OCI-LY7 (cell line): ENCODE measurements around the gene RNF25. TPM values are rescaled to one million over a fixed set of nuclear protein-coding genes. Genes with fewer than 3 reads are reported as not detected.

Experiments
- BruUV-seq: library from RNA; stranded (reverse); fragments of 400-500 nt; replicated peaks from 2 replicates; lab custom pipeline; 2021; lab: Mats Ljungman, UMichigan
- CTCF ChIA-PET: fragments of 300-600 bp; sonication (Branson Sonifier 250); formaldehyde crosslinking; loops from one replicate; lab custom pipeline; 2022; ENCODE audit warnings: antibody characterized with exemption; ENCODE audit not compliant: unreplicated experiment; lab: Charles Lee
- POLR2A ChIA-PET: fragments of 300-600 bp; sonication (Branson Sonifier 250); formaldehyde crosslinking; loops from one replicate; lab custom pipeline; 2022; ENCODE audit warnings: antibody characterized with exemption; lab: Charles Lee
- DNase-seq: peaks from one replicate; pipeline ENCODE4 v3.0.0-alpha.2; 2015; ENCODE audit warnings: low spot score
- H2AFZ ChIP-seq: fragments of 200-600 bp; sonication (generic), shearing (Covaris generic); 2 replicates; pipeline ENCODE4 v1.6.1; 2014; ENCODE audit warnings: mild to moderate bottlenecking, antibody characterized with exemption, low read length, moderate library complexity
- H3K27ac ChIP-seq: fragments of 200-600 bp; sonication (generic); 2 replicates; pipeline ENCODE4 v1.5.1; 2014; ENCODE audit warnings: mixed run types, low read depth, mild to moderate bottlenecking, moderate library complexity, low read length, inconsistent platforms; ENCODE audit not compliant: poor library complexity, severe bottlenecking
- H3K36me3 ChIP-seq: fragments of 200-600 bp; sonication (generic); 2 replicates; pipeline ENCODE4 v1.6.1; 2014; ENCODE audit warnings: mild to moderate bottlenecking, antibody characterized with exemption, low read length, moderate library complexity, mixed read lengths; ENCODE audit not compliant: insufficient read depth
- H3K4me1 ChIP-seq: fragments of 200-600 bp; sonication (generic); 2 replicates; pipeline ENCODE4 v1.5.1; 2014; ENCODE audit warnings: mild to moderate bottlenecking, low read length; ENCODE audit not compliant: insufficient read depth, poor library complexity, severe bottlenecking
- H3K4me2 ChIP-seq: fragments of 200-600 bp; sonication (generic); 2 replicates; pipeline ENCODE4 v1.6.1; 2014; ENCODE audit warnings: mild to moderate bottlenecking, low read length
- H3K4me3 ChIP-seq: fragments of 200-600 bp; sonication (generic); 2 replicates; pipeline ENCODE4 v1.5.1; 2014; ENCODE audit warnings: mild to moderate bottlenecking, low read depth, low read length; ENCODE audit not compliant: poor library complexity, severe bottlenecking
- H3K79me2 ChIP-seq: fragments of 200-600 bp; sonication (generic); 2 replicates; pipeline ENCODE4 v1.6.1; 2016; ENCODE audit warnings: low read depth, mild to moderate bottlenecking, low read length, moderate library complexity, mixed read lengths; ENCODE audit not compliant: insufficient read depth
- H3K9me2 ChIP-seq: fragments of 200-600 bp; sonication (generic); 2 replicates; pipeline ENCODE4 v1.6.1; 2016; ENCODE audit warnings: mild to moderate bottlenecking, low read length, mixed read lengths; ENCODE audit not compliant: insufficient read depth
- H3K9me3 ChIP-seq: fragments of 200-600 bp; sonication (generic); 2 replicates; pipeline ENCODE4 v1.6.1; 2014; ENCODE audit warnings: mild to moderate bottlenecking, mixed run types, low read length, mixed read lengths
- H4K20me1 ChIP-seq: fragments of 200-600 bp; sonication (generic); 2 replicates; pipeline ENCODE4 v1.6.1; 2014; ENCODE audit warnings: mild to moderate bottlenecking, antibody characterized with exemption, low read length, moderate library complexity, mixed read lengths; ENCODE audit not compliant: insufficient read depth
- CTCF ChIP-seq: fragments of 200-600 bp; sonication (generic); conservative IDR thresholded peaks from 2 replicates; pipeline ENCODE4 v1.5.1; 2014; ENCODE audit warnings: mild to moderate bottlenecking, antibody characterized with exemption, low read length, moderate library complexity, mixed read lengths
- EZH2phosphoT487 ChIP-seq: fragments of 200-600 bp; sonication (generic); IDR thresholded peaks from 2 replicates; pipeline ENCODE4 v1.6.1; 2018; ENCODE audit warnings: low read depth, borderline replicate concordance, mild to moderate bottlenecking, mixed run types, antibody characterized with exemption, low read length, moderate library complexity, mixed read lengths
- intact Hi-C: fragments of 100-400 bp; cut with micrococcal nuclease; formaldehyde crosslinking; loops from one replicate; pipeline ENCODE4 v1.10.0; 2022; ENCODE audit not compliant: unreplicated experiment
- total RNA-seq, 2 experiments: library from RNA; depleted of rRNA in 1 of 2; stranded (reverse); fragments of >200 nt in 1 of 2; shearing (Covaris generic) in 1 of 2; gene quantifications; 2 replicates each; pipeline ENCODE4 v1.2.3, GENCODE V29; 2014 to 2022

Gene RNF25
- total RNA-seq, 2 experiments from 2014 or later = 24.0 to 25.8 TPM

GRCh38 chr2:218671097-218671653, 627 bp downstream of the RNF25 start:
- Histone ChIP-seq H3K36me3 (peaks cover 22% of the 10 kb centered on the region), H4K20me1 (no peaks in the 10 kb centered on the region), H3K79me2 (peaks cover 8% of the 10 kb centered on the region; the same call in 1 of the 2 replicates), H3K27ac (peak overlapping the region; percentile 30), H2AFZ (peak overlapping the region; percentile 92; the same call in 1 of the 2 replicates), H3K4me1 (peaks cover 13% of the 10 kb centered on the region), H3K9me3 (no peaks in the 10 kb centered on the region), H3K4me3 (peak overlapping the region; percentile 80), H3K9me2 (no peaks in the 10 kb centered on the region), H3K4me2 (peak overlapping the region; percentile 90)
- TF ChIP-seq EZH2phosphoT487 (no peak), CTCF (no peak)
- DNase-seq = no peak
- TSS peak; percentile 86 for BruUV-seq
- intact Hi-C loops = loop anchor here (1.0 kb wide), 1 partner anchor 12 kb away; the partner anchor contains the start of genes BCS1L and ZNF142
- CTCF ChIA-PET = interaction anchor here (1.0 to 2.7 kb wide), 3 partner anchors 11 to 16 kb away, joined by 3 to 16 read pairs (median 3); partner anchors contain the start of genes BCS1L and ZNF142
- POLR2A ChIA-PET = interaction anchor here (0.6 to 4.6 kb wide), 8 partner anchors 12 to 930 kb away, joined by 3 to 55 read pairs (median 4); partner anchors contain the start of genes BCS1L and ZNF142

- peaks cover 73% of the 10 kb centered on the region for H3K36me3 ChIP-seq
- H4K20me1 ChIP-seq = no peaks in the 10 kb centered on the region
- no peak for DNase-seq
- no peak overlapping the region for H3K4me3 ChIP-seq
- intact Hi-C loops = no loop called here
- no peak overlapping the region for H3K27ac ChIP-seq
- H3K9me3 ChIP-seq = no peaks in the 10 kb centered on the region
- BruUV-seq = no TSS peak
- H2AFZ ChIP-seq = no peak overlapping the region
- H3K79me2 ChIP-seq = peaks cover 12% of the 10 kb centered on the region; the same call in 1 of the 2 replicates
- ChIA-PET POLR2A (no interaction called here), CTCF (no interaction called here)
- H3K4me2 ChIP-seq = no peak overlapping the region
- no peaks in the 10 kb centered on the region for H3K9me2 ChIP-seq
- H3K4me1 ChIP-seq = peaks cover 9% of the 10 kb centered on the region
- TF ChIP-seq EZH2phosphoT487 (no peak), CTCF (no peak)
Measured at GRCh38 chr2:218664653-218665052, 7.1 kb downstream of the RNF25 start.

- BruUV-seq = no TSS peak
- ChIA-PET CTCF (no interaction called here), POLR2A (no interaction called here)
- peaks cover 73% of the 10 kb centered on the region for H3K36me3 ChIP-seq
- peaks cover 9% of the 10 kb centered on the region for H3K4me1 ChIP-seq
- no peak overlapping the region for H3K4me3 ChIP-seq
- H3K9me3 ChIP-seq = no peaks in the 10 kb centered on the region
- no peaks in the 10 kb centered on the region for H4K20me1 ChIP-seq
- H2AFZ ChIP-seq = no peak overlapping the region
- no peak for DNase-seq
- TF ChIP-seq CTCF (no peak), EZH2phosphoT487 (no peak)
- intact Hi-C loops = no loop called here
- H3K27ac ChIP-seq = no peak overlapping the region
- no peaks in the 10 kb centered on the region for H3K9me2 ChIP-seq
- H3K79me2 ChIP-seq = peaks cover 13% of the 10 kb centered on the region; the same call in 1 of the 2 replicates
- H3K4me2 ChIP-seq = no peak overlapping the region
Measured at GRCh38 chr2:218663901-218664300, 7.9 kb downstream of the RNF25 start.
